Esophagus muscularis mucosa (tissue), 4 donors: ENCODE results near the gene PGLYRP4.

Source experiments
- EP300 ChIP-seq: sonication (generic); formaldehyde crosslinking; IDR thresholded peaks from one replicate; pipeline ENCODE4 v1.6.1; 2017; ENCODE audit warnings: antibody characterized with exemption
- POLR2AphosphoS5 ChIP-seq, 2 donors: sonication (generic); formaldehyde crosslinking; IDR thresholded peaks; one replicate each; pipeline ENCODE4 v1.6.1; 2017; ENCODE audit warnings: antibody characterized with exemption in 2 of 2
- TF ChIP-seq, protein P1 (sequence below), 3 experiments: fragments of 200-600 bp in 2 of 3; fragments of 450-650 bp in 1 of 3; sonication (generic) in 2 of 3; IDR thresholded peaks; one replicate each; pipeline ENCODE4 v1.5.1; 2017 to 2019; ENCODE audit warnings: antibody characterized with exemption in 3 of 3, mild to moderate bottlenecking in 2 of 3, moderate library complexity in 1 of 3

DNA sequence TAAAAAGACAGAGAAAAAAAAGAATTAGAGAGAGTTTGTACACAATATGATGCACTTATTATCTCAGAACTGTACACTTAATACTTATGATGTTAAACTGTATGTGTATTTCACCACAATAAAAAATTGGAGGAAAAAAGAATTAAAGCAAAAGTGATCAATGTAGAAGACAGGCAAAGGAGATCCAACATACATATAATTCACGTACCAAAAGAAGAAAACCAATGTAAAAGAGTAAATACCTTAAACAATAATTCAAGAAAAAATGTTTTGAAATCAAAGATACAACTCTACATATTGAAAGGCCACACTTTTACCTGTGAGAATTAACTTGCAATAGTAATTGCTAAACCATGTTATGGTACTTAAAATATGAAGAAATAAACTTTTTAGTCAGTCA, 26.1 kb downstream of the PGLYRP4 start:
- TF ChIP-seq, protein P1, sequence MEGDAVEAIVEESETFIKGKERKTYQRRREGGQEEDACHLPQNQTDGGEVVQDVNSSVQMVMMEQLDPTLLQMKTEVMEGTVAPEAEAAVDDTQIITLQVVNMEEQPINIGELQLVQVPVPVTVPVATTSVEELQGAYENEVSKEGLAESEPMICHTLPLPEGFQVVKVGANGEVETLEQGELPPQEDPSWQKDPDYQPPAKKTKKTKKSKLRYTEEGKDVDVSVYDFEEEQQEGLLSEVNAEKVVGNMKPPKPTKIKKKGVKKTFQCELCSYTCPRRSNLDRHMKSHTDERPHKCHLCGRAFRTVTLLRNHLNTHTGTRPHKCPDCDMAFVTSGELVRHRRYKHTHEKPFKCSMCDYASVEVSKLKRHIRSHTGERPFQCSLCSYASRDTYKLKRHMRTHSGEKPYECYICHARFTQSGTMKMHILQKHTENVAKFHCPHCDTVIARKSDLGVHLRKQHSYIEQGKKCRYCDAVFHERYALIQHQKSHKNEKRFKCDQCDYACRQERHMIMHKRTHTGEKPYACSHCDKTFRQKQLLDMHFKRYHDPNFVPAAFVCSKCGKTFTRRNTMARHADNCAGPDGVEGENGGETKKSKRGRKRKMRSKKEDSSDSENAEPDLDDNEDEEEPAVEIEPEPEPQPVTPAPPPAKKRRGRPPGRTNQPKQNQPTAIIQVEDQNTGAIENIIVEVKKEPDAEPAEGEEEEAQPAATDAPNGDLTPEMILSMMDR (IDR thresholded peaks at IDR 0.05), result no peak
- TF ChIP-seq POLR2AphosphoS5 (IDR thresholded peaks at IDR 0.05), result no peak
- no peak for TF ChIP-seq EP300
